Mesendoderm (in vitro differentiated cells): ENCODE results near the gene LMF1.
"Not testable (repeated sequence)": the region's sequence is repeated elsewhere in the genome, so short reads cannot be mapped to it uniquely, and the experiment has no call there.

Source experiments
- DNase-seq: peaks from one replicate; pipeline ENCODE4 v3.0.0; 2013
- H2AK5ac ChIP-seq: 2 replicates; pipeline ENCODE4 v1.6.1; 2013; ENCODE audit warnings: low read length, inconsistent platforms
- H2BK120ac ChIP-seq: 2 replicates; pipeline ENCODE4 v1.6.1; 2013; ENCODE audit warnings: low read depth, mild to moderate bottlenecking, low read length, moderate library complexity, mixed read lengths
- H2BK15ac ChIP-seq: replicated peaks from 2 replicates; pipeline ENCODE4 v1.6.1; 2013; ENCODE audit warnings: low read depth, mild to moderate bottlenecking, moderate library complexity
- H2BK5ac ChIP-seq: 2 replicates; pipeline ENCODE4 v1.6.1; 2013; ENCODE audit warnings: low read length, inconsistent platforms
- H3K18ac ChIP-seq: 2 replicates; pipeline ENCODE4 v1.6.1; 2013; ENCODE audit warnings: mild to moderate bottlenecking, low read length, mixed read lengths
- H3K23ac ChIP-seq: one replicate; pipeline ENCODE4 v1.6.1; 2013; ENCODE audit warnings: low read length
- H3K27ac ChIP-seq: 2 replicates; pipeline ENCODE4 v1.5.1; 2013; ENCODE audit warnings: low read depth, mild to moderate bottlenecking, inconsistent platforms, low read length, moderate library complexity
- H3K27me3 ChIP-seq: 2 replicates; pipeline ENCODE4 v1.6.1; 2013; ENCODE audit warnings: low read length, control low read depth, mild to moderate bottlenecking, inconsistent platforms; ENCODE audit not compliant: insufficient read depth, poor library complexity
- H3K36me3 ChIP-seq: 2 replicates; pipeline ENCODE4 v1.6.1; 2013; ENCODE audit warnings: low read length, inconsistent platforms; ENCODE audit not compliant: control insufficient read depth, insufficient read depth
- H3K4ac ChIP-seq: one replicate; pipeline ENCODE4 v1.6.1; 2013; ENCODE audit warnings: low read depth, mild to moderate bottlenecking, low read length, moderate library complexity
- H3K4me1 ChIP-seq: 2 replicates; pipeline ENCODE4 v1.6.1; 2013; ENCODE audit warnings: low read depth, low read length, inconsistent platforms; ENCODE audit not compliant: control insufficient read depth
- H3K4me2 ChIP-seq: 2 replicates; pipeline ENCODE4 v1.6.1; 2013; ENCODE audit warnings: low read length
- H3K4me3 ChIP-seq: 2 replicates; pipeline ENCODE4 v1.5.1; 2013; ENCODE audit warnings: mild to moderate bottlenecking, low read length
- H3K56ac ChIP-seq: one replicate; pipeline ENCODE4 v1.6.1; 2013; ENCODE audit warnings: low read length
- H3K79me1 ChIP-seq: 2 replicates; pipeline ENCODE4 v1.6.1; 2013; ENCODE audit warnings: low read length, inconsistent platforms
- H3K79me2 ChIP-seq: 2 replicates; pipeline ENCODE4 v1.6.1; 2013; ENCODE audit warnings: mild to moderate bottlenecking, low read length; ENCODE audit not compliant: control insufficient read depth, insufficient read depth
- H3K9ac ChIP-seq: 2 replicates; pipeline ENCODE4 v1.6.1; 2013; ENCODE audit warnings: low read length, inconsistent platforms
- H4K5ac ChIP-seq: one replicate; pipeline ENCODE4 v1.6.1; 2013; ENCODE audit warnings: low read length
- H4K8ac ChIP-seq: one replicate; pipeline ENCODE4 v1.6.1; 2013; ENCODE audit warnings: low read depth, mild to moderate bottlenecking, control low read depth, low read length, moderate library complexity
- WGBS: extraction: QIAGEN DNeasy Blood & Tissue Kit; methylation state at CpG from one replicate; pipeline ENCODE4 v1.1.7; 2013; ENCODE audit warnings: low lambda C conversion rate, missing lambda C conversion rate; ENCODE audit not compliant: insufficient coverage; ENCODE audit errors: extremely low coverage; 5-methylcytosine and 5-hydroxymethylcytosine counted together

The LMF1 gene

DNA sequence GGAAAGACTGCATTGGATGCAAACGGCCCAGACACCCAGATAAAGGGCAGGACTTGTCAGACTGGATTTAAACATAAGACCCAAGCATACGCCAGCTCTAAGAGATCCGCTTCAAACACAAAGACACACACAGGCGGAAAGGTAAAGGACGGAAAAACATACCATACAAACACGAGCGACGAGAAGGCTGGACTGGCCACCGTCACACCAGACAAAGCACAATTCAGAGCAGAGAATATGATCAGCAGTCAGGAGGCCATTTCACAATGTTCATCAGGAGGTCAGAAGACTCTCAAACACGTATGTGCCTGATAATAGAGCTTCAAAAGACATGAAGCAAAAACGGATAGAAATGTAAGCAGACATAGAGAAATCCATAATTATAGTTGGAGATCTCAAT, 85.4 kb downstream of the LMF1 start:
- no peak overlapping the region for H3K9ac ChIP-seq
- H2BK15ac ChIP-seq: no peak overlapping the region
- no peak overlapping the region for H3K4ac ChIP-seq
- no peak overlapping the region for H3K4me2 ChIP-seq
- H2AK5ac ChIP-seq: no peak overlapping the region
- no peak overlapping the region for H4K5ac ChIP-seq
- no peaks in the 10 kb centered on the region for H3K79me1 ChIP-seq
- WGBS: no CpG with 5 or more reads among the region's 11 CpGs
- H4K8ac ChIP-seq: no peak overlapping the region
- no peaks in the 10 kb centered on the region for H3K27me3 ChIP-seq
- H3K18ac ChIP-seq: no peak overlapping the region
- H3K4me1 ChIP-seq: peaks cover 3% of the 10 kb centered on the region
- H3K36me3 ChIP-seq: no peaks in the 10 kb centered on the region
- H3K23ac ChIP-seq: no peak overlapping the region
- no peak overlapping the region for H2BK5ac ChIP-seq
- no peak for DNase-seq
- no peak overlapping the region for H3K27ac ChIP-seq
- no peak overlapping the region for H3K56ac ChIP-seq
- no peak overlapping the region for H3K4me3 ChIP-seq
- H3K79me2 ChIP-seq: no peaks in the 10 kb centered on the region
- H2BK120ac ChIP-seq: no peak overlapping the region

DNA sequence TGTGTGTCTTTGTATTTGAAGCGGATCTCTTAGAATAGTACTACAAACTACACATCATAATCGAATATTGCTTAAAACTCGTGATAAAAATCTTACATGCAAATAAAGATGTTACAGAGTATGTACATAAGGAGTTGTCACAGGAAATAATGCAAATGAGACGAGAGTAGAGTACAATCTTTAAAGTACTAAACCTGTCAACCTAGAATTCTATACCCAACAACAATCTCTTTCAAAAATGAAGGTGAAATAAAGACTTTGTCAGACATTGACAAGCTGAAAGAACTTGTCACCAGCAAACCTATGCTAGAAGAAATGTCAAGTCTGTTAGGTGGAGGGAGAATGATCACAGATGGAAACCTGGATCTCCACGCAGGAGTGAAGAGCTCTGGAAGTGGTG, 86.6 kb downstream of the LMF1 start:
- Histone ChIP-seq H2BK5ac (no peak overlapping the region), H3K56ac (no peak overlapping the region), H2BK120ac (no peak overlapping the region), H3K4ac (no peak overlapping the region), H3K4me1 (peaks cover 3% of the 10 kb centered on the region), H2BK15ac (no peak overlapping the region), H3K27me3 (no peaks in the 10 kb centered on the region), H3K79me1 (no peaks in the 10 kb centered on the region), H3K23ac (no peak overlapping the region), H3K36me3 (no peaks in the 10 kb centered on the region), H3K18ac (no peak overlapping the region), H3K27ac (no peak overlapping the region), H2AK5ac (no peak overlapping the region), H3K9ac (no peak overlapping the region), H4K8ac (no peak overlapping the region), H4K5ac (no peak overlapping the region), H3K79me2 (no peaks in the 10 kb centered on the region), H3K4me3 (no peak overlapping the region), H3K4me2 (no peak overlapping the region)
- DNase-seq: no peak
- WGBS: no CpG with 5 or more reads among the region's 5 CpGs

DNA sequence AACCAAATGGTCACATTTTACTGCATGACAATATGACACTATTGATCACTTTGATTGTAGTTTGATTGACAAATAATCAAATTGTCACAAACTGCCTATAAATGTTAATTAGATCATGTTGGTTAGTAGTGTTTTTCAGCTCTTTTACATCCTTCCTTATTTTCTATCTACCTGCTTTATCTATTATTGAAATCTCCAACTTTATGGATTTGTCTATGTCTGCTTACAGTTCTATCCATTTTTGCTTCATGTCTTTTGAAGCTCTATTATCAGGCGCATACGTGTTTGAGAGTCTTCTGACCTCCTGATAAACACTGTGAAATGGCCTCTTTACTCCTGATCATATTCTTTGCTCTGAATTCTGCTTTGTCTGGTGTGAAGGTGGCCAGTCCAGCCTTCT, 87.0 kb downstream of the LMF1 start:
- no peak overlapping the region for H3K4ac ChIP-seq
- no peak overlapping the region for H3K4me3 ChIP-seq
- H2BK15ac ChIP-seq: no peak overlapping the region
- H3K4me2 ChIP-seq: no peak overlapping the region
- no peak for DNase-seq
- H3K23ac ChIP-seq: no peak overlapping the region
- H3K18ac ChIP-seq: no peak overlapping the region
- no peak overlapping the region for H4K5ac ChIP-seq
- H2BK120ac ChIP-seq: no peak overlapping the region
- peaks cover 3% of the 10 kb centered on the region for H3K4me1 ChIP-seq
- no peaks in the 10 kb centered on the region for H3K79me1 ChIP-seq
- no peak overlapping the region for H3K27ac ChIP-seq
- no peak overlapping the region for H3K56ac ChIP-seq
- no peak overlapping the region for H3K9ac ChIP-seq
- no peaks in the 10 kb centered on the region for H3K27me3 ChIP-seq
- H3K79me2 ChIP-seq: no peaks in the 10 kb centered on the region
- no peak overlapping the region for H4K8ac ChIP-seq
- H3K36me3 ChIP-seq: no peaks in the 10 kb centered on the region
- WGBS: no CpG with 5 or more reads among the region's 2 CpGs
- no peak overlapping the region for H2AK5ac ChIP-seq
- H2BK5ac ChIP-seq: no peak overlapping the region

DNA sequence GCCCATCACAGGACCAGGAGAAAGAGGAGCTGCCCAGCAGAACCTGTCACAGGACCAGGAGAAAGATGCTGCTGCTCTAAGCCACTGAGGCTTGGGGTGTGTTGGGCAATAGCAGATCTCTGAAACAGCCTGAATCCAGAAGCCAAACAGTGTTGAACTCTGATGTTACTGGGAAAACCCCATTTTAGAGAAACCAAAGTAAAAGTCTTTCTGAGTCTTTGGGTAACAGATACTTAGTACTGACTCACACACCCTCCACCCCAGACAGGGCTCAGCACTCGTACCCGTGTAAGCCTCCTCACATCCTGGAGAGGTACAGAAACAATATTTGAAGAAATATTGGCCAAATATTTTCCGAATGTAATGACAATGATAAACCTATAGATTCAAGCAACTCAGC, 87.4 kb downstream of the LMF1 start:
- no peak for DNase-seq
- H3K4me2 ChIP-seq: no peak overlapping the region
- H2BK5ac ChIP-seq: no peak overlapping the region
- peaks cover 3% of the 10 kb centered on the region for H3K4me1 ChIP-seq
- no peak overlapping the region for H3K27ac ChIP-seq
- H3K4me3 ChIP-seq: no peak overlapping the region
- H3K79me1 ChIP-seq: no peaks in the 10 kb centered on the region
- no peak overlapping the region for H3K9ac ChIP-seq
- no peak overlapping the region for H2BK15ac ChIP-seq
- no peaks in the 10 kb centered on the region for H3K36me3 ChIP-seq
- no peak overlapping the region for H3K18ac ChIP-seq
- WGBS: no CpG with 5 or more reads among the region's 3 CpGs
- H2BK120ac ChIP-seq: no peak overlapping the region
- no peak overlapping the region for H3K4ac ChIP-seq
- H3K79me2 ChIP-seq: no peaks in the 10 kb centered on the region
- H2AK5ac ChIP-seq: no peak overlapping the region
- no peak overlapping the region for H4K8ac ChIP-seq
- no peak overlapping the region for H3K23ac ChIP-seq
- H3K56ac ChIP-seq: no peak overlapping the region
- no peaks in the 10 kb centered on the region for H3K27me3 ChIP-seq
- no peak overlapping the region for H4K5ac ChIP-seq

DNA sequence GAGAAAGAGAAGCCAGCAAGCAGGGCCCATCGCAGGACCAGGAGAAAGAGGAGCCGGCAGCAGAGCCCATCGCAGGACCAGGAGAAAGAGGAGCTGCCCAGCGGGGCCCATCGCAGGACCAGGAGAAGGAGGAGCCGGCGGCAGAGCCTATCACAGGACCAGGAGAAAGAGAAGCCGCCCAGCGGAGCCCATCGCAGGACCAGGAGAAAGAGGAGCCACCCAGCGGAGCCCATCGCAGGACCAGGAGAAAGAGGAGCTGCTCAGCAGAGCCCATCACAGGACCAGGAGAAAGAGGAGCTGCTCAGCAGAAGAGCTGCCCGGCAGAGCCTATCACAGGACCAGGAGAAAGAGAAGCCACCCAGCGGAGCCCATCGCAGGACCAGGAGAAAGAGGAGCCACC, 88.1 kb downstream of the LMF1 start:
- not testable (repeated sequence) for H3K79me1 ChIP-seq, H3K4ac ChIP-seq, H4K8ac ChIP-seq, H2BK15ac ChIP-seq, H3K36me3 ChIP-seq, H3K79me2 ChIP-seq, DNase-seq, H2BK120ac ChIP-seq, H3K27me3 ChIP-seq, H3K18ac ChIP-seq, H4K5ac ChIP-seq, H3K4me3 ChIP-seq, H3K56ac ChIP-seq, H3K4me2 ChIP-seq, H3K9ac ChIP-seq, H2AK5ac ChIP-seq, H2BK5ac ChIP-seq, H3K27ac ChIP-seq, H3K23ac ChIP-seq, H3K4me1 ChIP-seq
- no CpG with 5 or more reads among the region's 15 CpGs for WGBS

DNA sequence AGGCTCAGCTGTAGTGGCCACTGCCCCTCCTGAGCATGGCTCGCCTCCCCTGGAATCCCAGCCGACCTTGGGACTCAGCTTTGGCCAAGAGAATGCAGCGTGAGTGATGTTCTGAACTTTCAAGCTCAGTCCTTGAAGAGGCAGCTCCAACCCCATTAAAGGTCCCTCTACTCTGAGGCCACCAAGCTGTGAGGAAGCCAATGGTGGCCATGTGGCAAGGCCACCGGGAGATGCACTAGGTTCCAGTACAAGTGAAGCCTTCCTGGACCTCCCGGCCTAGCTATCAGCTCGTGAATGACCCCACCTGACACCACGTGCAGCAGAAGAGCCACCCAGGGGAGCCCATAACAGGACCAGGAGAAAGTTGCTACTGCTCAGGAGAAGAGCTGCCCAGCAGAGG, 88.5 kb downstream of the LMF1 start:
- Histone ChIP-seq H3K4me2 (no peak overlapping the region), H3K56ac (no peak overlapping the region), H3K18ac (no peak overlapping the region), H3K9ac (no peak overlapping the region), H2BK15ac (no peak overlapping the region), H3K4me1 (peaks cover 3% of the 10 kb centered on the region), H2BK120ac (no peak overlapping the region), H3K79me1 (no peaks in the 10 kb centered on the region), H3K4ac (no peak overlapping the region), H3K27me3 (no peaks in the 10 kb centered on the region), H3K36me3 (no peaks in the 10 kb centered on the region), H3K79me2 (no peaks in the 10 kb centered on the region), H4K8ac (no peak overlapping the region), H2BK5ac (no peak overlapping the region), H3K27ac (no peak overlapping the region), H4K5ac (no peak overlapping the region), H3K23ac (no peak overlapping the region), H2AK5ac (no peak overlapping the region), H3K4me3 (no peak overlapping the region)
- DNase-seq: no peak
- no CpG with 5 or more reads among the region's 7 CpGs for WGBS
